Measurements from ENCODE around the gene WSB1.

GRCh38 chr17:27269201-27269600 is 24.7 kb upstream of the WSB1 start:
- TF ChIP-seq, protein P1, sequence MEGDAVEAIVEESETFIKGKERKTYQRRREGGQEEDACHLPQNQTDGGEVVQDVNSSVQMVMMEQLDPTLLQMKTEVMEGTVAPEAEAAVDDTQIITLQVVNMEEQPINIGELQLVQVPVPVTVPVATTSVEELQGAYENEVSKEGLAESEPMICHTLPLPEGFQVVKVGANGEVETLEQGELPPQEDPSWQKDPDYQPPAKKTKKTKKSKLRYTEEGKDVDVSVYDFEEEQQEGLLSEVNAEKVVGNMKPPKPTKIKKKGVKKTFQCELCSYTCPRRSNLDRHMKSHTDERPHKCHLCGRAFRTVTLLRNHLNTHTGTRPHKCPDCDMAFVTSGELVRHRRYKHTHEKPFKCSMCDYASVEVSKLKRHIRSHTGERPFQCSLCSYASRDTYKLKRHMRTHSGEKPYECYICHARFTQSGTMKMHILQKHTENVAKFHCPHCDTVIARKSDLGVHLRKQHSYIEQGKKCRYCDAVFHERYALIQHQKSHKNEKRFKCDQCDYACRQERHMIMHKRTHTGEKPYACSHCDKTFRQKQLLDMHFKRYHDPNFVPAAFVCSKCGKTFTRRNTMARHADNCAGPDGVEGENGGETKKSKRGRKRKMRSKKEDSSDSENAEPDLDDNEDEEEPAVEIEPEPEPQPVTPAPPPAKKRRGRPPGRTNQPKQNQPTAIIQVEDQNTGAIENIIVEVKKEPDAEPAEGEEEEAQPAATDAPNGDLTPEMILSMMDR (IDR thresholded peaks at IDR 0.05; ENCODE audit: low read length): no peak
- no peak for TF ChIP-seq EZH2 (IDR thresholded peaks at IDR 0.05; ENCODE audit: borderline replicate concordance, low read length)
